Parathyroid adenoma (tissue), 2 donors: Measurements from ENCODE around the gene TKFC.

Experiments
- H2AFZ ChIP-seq: fragments of 300-600 bp; sonication (generic); one replicate; pipeline ENCODE4 v1.7.0; 2017; ENCODE audit warnings: antibody characterized with exemption, mild to moderate bottlenecking
- H3K27ac ChIP-seq: fragments of 300-600 bp; sonication (generic); one replicate; pipeline ENCODE4 v1.7.0; 2017
- H3K27me3 ChIP-seq: fragments of 300-600 bp; sonication (generic); one replicate; pipeline ENCODE4 v1.7.0; 2017; ENCODE audit warnings: low read length; ENCODE audit not compliant: control insufficient read depth, insufficient read depth
- H3K36me3 ChIP-seq: fragments of 300-600 bp; sonication (generic); one replicate; pipeline ENCODE4 v1.7.0; 2017; ENCODE audit warnings: low read length; ENCODE audit not compliant: control insufficient read depth, insufficient read depth
- H3K4me1 ChIP-seq: fragments of 300-600 bp; sonication (generic); one replicate; pipeline ENCODE4 v1.7.0; 2017; ENCODE audit warnings: control low read depth
- H3K4me2 ChIP-seq: fragments of 300-600 bp; sonication (generic); one replicate; pipeline ENCODE4 v1.7.0; 2017; ENCODE audit warnings: low read length
- H3K4me3 ChIP-seq: fragments of 300-600 bp; sonication (generic); one replicate; pipeline ENCODE4 v1.7.0; 2017; ENCODE audit warnings: low read depth, low read length
- H3K79me2 ChIP-seq: fragments of 300-600 bp; sonication (generic); one replicate; pipeline ENCODE4 v1.7.0; 2017; ENCODE audit warnings: control low read depth
- H3K9ac ChIP-seq: fragments of 300-600 bp; sonication (generic); one replicate; pipeline ENCODE4 v1.7.0; 2017; ENCODE audit warnings: mild to moderate bottlenecking
- H3K9me3 ChIP-seq: fragments of 300-600 bp; sonication (generic); one replicate; pipeline ENCODE4 v1.7.0; 2017; ENCODE audit warnings: low read length; ENCODE audit not compliant: control insufficient read depth
- TF ChIP-seq, protein P1 (sequence below): fragments of 300-600 bp; sonication (generic); IDR thresholded peaks from one replicate; pipeline ENCODE4 v1.7.0; 2017; ENCODE audit warnings: antibody characterized with exemption, mild to moderate bottlenecking
- donor health status: primary hyperparathyroidism.

The TKFC gene

DNA sequence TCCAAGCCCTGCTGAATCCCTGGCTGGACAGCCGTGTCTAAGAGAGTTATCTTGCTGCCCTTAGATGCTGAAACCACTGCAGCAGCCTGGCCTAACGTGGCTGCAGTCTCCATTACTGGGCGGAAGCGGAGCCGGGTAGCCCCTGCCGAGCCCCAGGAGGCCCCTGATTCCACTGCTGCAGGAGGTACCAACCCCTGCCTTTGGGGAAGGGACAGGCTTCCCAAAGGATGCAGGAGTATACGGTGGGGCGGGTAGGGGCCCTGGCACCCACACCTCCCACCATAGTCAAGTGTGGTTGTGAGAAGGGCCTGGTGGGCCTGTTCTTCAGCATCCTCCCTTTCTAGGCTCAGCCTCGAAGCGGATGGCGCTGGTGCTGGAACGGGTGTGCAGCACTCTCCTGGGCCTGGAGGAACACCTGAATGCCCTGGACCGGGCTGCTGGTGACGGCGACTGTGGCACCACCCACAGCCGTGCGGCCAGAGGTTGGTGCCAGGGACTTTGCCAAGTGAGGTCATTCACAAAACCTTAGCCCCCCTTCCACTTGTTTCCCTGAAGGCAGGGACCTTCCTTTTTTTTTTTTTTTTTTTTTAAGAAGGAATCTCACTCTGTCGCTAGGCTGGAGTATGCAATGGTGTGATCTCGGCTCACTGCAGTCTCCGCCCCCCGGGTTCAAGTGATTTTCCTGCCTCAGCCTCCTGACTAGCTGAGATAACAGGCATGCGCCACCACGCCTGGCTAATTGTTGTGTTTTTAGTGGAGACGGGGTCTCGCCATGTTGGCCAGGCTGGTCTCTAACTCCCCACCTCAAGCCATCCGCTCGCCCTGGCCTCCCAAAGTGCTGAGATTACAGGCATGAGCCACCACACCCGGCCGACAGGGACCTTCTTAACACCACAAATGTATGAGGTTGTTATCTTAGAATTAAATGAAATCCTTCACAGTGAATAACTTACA is 11.0 kb downstream of the TKFC start:
- H3K27me3 ChIP-seq, result no peaks in the 10 kb centered on the region
- no peak overlapping the region for H3K27ac ChIP-seq
- no peaks in the 10 kb centered on the region for H3K4me1 ChIP-seq
- H3K9me3 ChIP-seq, result no peaks in the 10 kb centered on the region
- no peaks in the 10 kb centered on the region for H3K79me2 ChIP-seq
- no peak overlapping the region for H2AFZ ChIP-seq
- no peaks in the 10 kb centered on the region for H3K36me3 ChIP-seq
- H3K9ac ChIP-seq, result no peak overlapping the region
- H3K4me2 ChIP-seq, result no peak overlapping the region
- no peak overlapping the region for H3K4me3 ChIP-seq
- TF ChIP-seq, protein P1, sequence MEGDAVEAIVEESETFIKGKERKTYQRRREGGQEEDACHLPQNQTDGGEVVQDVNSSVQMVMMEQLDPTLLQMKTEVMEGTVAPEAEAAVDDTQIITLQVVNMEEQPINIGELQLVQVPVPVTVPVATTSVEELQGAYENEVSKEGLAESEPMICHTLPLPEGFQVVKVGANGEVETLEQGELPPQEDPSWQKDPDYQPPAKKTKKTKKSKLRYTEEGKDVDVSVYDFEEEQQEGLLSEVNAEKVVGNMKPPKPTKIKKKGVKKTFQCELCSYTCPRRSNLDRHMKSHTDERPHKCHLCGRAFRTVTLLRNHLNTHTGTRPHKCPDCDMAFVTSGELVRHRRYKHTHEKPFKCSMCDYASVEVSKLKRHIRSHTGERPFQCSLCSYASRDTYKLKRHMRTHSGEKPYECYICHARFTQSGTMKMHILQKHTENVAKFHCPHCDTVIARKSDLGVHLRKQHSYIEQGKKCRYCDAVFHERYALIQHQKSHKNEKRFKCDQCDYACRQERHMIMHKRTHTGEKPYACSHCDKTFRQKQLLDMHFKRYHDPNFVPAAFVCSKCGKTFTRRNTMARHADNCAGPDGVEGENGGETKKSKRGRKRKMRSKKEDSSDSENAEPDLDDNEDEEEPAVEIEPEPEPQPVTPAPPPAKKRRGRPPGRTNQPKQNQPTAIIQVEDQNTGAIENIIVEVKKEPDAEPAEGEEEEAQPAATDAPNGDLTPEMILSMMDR, result no peak

- H3K9ac ChIP-seq, result no peak overlapping the region
- H2AFZ ChIP-seq, result no peak overlapping the region
- no peaks in the 10 kb centered on the region for H3K27me3 ChIP-seq
- TF ChIP-seq, protein P1, result no peak
- no peaks in the 10 kb centered on the region for H3K9me3 ChIP-seq
- H3K4me3 ChIP-seq, result no peak overlapping the region
- H3K36me3 ChIP-seq, result no peaks in the 10 kb centered on the region
- no peaks in the 10 kb centered on the region for H3K4me1 ChIP-seq
- H3K79me2 ChIP-seq, result no peaks in the 10 kb centered on the region
- no peak overlapping the region for H3K4me2 ChIP-seq
- H3K27ac ChIP-seq, result no peak overlapping the region
Measured at GRCh38 chr11:61345170-61345610, 12.2 kb downstream of the TKFC start.

GRCh38 chr11:61345954-61346843 is 13.2 kb downstream of the TKFC start:
- no peaks in the 10 kb centered on the region for H3K27me3 ChIP-seq
- no peak overlapping the region for H3K4me2 ChIP-seq

DNA sequence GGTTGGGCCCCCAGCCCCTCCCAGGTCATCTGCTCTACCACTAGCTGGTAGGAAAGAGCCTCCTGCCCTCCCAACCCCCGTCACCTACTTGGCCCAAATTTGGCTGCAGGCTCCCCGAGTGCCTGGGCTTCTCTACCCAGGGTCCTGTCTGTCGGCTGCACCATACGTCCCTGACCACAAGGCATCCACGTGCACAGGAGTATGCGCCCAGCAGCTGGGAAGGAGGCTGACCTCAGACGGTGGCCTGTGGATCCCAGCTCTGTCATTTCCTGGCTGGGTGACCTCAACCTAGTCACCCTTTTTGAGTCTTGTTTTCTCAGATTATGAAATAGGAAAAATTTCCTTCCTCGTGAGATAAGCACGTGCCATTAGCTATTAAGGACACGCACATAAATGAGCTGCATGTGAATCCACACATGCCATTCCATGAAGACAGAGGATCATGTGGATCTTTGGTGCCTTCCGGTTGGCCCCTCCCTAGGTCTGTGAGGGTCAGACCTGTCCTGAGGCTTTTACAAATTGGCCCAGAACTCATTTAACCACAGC is 15.0 kb downstream of the TKFC start:
- Histone ChIP-seq H3K27me3 (no peaks in the 10 kb centered on the region), H3K9ac (no peak overlapping the region), H3K79me2 (no peaks in the 10 kb centered on the region), H3K4me1 (no peaks in the 10 kb centered on the region), H2AFZ (no peak overlapping the region), H3K9me3 (no peaks in the 10 kb centered on the region), H3K4me3 (no peak overlapping the region), H3K27ac (no peak overlapping the region), H3K36me3 (no peaks in the 10 kb centered on the region), H3K4me2 (no peak overlapping the region)
- TF ChIP-seq, protein P1, result no peak

More at GRCh38 chr11:61345954-61346843, 13.2 kb downstream of the TKFC start:
- Histone ChIP-seq H3K9me3 (no peaks in the 10 kb centered on the region), H3K36me3 (no peaks in the 10 kb centered on the region), H3K4me1 (no peaks in the 10 kb centered on the region), H3K27ac (no peak overlapping the region), H2AFZ (no peak overlapping the region), H3K9ac (no peak overlapping the region), H3K4me3 (no peak overlapping the region), H3K79me2 (no peaks in the 10 kb centered on the region)
- TF ChIP-seq, protein P1, result no peak
